GM08714 (cell line): Measurements from ENCODE around the gene TUBB2B.

Source experiments
- H3K4me3 ChIP-seq: fragments of 200-500 bp; sonication (Bioruptor generic); 2 replicates; pipeline ENCODE4 v1.5.1; 2014; ENCODE audit warnings: mild to moderate bottlenecking, low read length, inconsistent platforms
- ZNF274 ChIP-seq: IDR thresholded peaks from 2 replicates; pipeline ENCODE4 v1.6.1; 2012; ENCODE audit warnings: mild to moderate bottlenecking, low read depth, low read length

Gene TUBB2B

GRCh38 chr6:3214898-3215297 is 12.6 kb downstream of the TUBB2B start:
- no peak overlapping the region for H3K4me3 ChIP-seq
- no peak for TF ChIP-seq ZNF274

DNA sequence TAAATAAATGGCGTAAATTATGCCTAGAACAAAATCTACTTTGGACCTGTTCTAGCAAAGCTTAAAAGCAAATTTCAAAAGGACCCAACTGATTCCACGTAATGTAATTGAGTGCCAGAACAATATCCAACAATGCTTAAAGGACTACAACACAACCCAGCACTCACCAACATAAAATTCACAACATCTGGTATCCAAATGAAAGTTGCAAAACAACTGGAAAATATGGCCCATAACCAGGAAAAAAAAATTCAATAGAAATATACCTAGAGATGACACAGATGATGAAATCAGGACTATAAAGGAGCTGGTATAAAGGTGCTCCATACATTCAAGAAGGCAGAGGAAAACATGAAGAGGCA is 14.1 kb downstream of the TUBB2B start:
- H3K4me3 ChIP-seq = no peak overlapping the region
- TF ChIP-seq ZNF274 = no peak

DNA sequence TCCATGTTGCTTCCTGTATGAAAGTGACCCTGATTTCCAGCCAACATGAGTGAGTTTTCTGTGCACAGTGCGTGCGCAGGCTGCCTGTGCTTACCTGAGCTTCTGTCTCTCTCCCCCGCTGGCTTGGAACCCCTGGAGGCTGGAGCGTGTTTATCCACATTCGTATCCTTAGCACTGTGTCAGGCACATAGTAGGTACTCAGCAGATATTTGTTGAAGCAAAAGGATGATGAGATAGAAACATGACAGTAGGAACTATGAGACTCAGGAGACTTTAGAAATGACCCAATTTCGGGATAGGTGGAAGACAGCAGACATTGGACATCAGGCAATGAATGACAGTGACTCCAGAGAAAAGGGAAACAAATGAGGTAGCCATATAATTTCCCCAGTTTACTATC is 15.2 kb downstream of the TUBB2B start:
- no peak overlapping the region for H3K4me3 ChIP-seq
- TF ChIP-seq ZNF274 = no peak

GRCh38 chr6:3211681-3212080 is 15.8 kb downstream of the TUBB2B start:
- TF ChIP-seq ZNF274 = no peak
- no peak overlapping the region for H3K4me3 ChIP-seq

DNA sequence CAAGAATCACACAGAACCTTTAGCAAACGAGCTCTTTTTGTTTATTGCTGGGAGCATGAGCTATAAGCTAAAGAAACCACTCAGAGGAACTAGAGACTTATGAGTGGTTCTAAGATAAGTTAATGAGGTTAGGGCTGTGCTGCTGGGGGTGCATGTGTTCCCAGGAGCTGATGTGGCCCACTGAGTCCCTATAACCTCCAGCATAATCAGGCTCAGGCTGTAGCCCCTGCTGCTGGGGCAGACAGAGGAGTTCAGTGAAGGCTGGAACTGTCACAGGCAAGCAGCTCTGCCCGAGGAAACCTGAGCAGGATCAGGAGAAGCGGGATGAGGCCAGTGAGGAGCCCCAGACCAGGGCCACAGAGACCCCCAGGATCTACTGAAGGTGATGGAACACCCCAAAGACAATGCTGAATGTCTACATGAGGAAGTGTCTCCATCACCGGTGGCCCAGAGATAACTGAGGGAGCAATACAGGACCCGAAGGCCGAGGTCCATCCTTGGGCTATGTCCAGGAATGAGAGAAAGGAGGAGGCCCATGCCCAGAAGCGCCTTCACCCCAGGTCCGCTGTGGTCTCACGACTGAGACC is 17.3 kb downstream of the TUBB2B start:
- no peak overlapping the region for H3K4me3 ChIP-seq
- no peak for TF ChIP-seq ZNF274

DNA sequence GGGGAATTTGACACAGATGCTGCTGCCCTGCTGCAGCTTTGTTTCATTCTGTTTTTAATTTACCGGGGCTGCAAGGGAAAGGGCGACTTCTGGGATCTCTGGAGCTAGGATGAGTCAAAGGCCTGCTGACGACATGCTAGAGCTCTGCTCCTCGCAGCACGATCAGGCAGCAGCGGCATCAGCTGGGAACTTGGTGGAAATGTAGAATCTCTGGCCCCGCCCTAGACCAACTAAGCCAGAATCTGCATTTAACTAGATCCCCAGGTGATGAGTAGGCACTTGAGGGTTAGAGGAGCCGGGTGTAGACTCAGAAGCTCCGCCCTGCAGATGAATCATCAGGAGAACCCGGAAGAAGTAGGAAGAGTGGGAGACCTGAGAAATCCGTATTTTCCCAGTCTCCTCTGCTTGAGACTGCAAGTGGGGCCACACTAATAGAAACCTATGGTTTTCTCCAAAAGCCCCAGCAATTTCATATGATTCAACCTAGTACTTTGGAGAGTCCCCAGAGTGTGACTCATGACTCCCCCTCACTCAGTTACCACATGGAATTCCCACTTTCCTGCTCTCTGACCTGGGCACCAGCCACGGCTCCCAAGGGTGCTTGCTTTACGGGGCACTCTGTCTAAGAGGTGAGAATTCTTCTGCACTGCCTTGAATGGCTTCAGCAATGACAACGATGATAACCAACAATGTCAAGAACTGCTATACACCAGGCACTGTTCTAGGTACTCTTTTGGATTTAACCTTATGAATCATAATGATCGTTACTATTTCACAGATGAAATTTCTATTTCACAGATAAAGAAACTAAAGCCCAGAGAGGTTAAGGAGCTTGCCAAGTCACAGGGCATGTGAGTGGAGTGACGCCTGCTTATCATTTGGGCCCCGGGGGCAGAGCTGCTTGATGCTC is 18.1 kb downstream of the TUBB2B start:
- no peak for TF ChIP-seq ZNF274
- no peak overlapping the region for H3K4me3 ChIP-seq

DNA sequence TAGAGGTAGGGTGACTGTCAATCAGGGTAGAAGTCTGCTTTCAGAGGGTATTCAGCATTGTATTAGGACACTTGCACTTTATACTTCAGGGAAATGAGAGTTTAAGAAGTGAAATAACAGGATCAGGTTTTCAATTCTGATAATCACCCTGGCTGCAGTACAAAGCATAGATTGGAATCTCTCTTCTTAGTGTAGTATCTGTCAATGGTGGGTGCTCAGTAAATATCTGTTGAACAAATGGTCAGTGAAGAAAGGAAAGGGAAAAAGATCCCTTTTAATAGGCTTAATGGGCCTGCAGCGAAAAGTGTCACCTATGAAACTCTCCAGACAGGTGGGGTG is 18.7 kb downstream of the TUBB2B start:
- TF ChIP-seq ZNF274 = no peak
- H3K4me3 ChIP-seq = no peak overlapping the region

DNA sequence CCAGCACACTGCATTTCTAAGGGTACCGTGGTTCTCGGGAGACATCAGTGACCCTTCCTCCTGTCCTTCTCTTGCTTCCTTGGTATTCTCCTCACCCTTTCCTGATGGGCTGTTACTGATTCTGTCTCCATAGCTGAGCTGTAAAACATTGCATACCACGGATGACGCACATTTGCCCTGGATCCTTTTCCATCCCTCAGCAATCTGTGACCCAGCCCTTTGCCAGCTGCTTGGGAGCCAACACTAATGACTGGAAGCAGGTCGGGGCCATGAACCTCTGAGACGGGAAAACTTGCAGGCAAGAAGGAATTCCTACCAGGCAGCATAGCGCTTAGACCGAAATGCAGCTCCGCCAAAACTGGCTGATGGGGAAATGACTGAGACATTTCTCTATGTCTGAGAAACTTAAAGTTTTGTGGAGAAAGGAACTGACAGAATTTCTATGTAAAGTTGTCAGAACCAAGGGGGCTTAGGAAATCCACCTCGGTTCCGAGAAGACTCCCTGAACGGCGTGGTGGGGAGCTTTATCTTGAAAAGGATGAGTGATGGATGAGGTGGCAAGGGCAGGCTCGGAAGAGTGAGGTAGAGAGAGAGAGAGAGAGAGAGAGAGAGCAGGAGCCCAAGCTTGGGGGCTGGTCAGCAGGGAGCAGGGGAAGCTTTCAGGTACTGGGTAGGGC is 19.2 kb downstream of the TUBB2B start:
- TF ChIP-seq ZNF274 = no peak
- no peak overlapping the region for H3K4me3 ChIP-seq

GRCh38 chr6:3206339-3207015 is 21.0 kb downstream of the TUBB2B start:
- no peak for TF ChIP-seq ZNF274

DNA sequence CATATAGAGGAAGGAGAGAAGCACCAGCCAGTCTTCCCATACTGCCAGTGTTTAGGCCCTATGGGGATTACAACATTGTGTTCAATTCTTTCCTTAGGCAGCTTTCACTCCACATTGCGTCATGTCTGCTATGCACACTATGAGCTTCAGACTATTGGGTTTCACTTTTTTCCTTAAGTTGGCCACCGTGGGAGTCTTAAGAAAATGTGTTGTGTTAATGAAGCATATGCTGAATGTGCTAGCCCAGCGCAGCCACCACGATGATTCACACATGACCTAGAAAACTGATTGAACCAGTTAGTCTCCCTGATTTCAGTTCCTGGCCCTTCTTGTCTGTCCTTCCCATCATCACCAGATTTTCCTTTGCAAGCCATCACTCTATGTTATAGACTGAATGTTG is 21.5 kb downstream of the TUBB2B start:
- no peak overlapping the region for H3K4me3 ChIP-seq
- no peak for TF ChIP-seq ZNF274

More at GRCh38 chr6:3206339-3207015, 21.0 kb downstream of the TUBB2B start:
- no peak overlapping the region for H3K4me3 ChIP-seq

DNA sequence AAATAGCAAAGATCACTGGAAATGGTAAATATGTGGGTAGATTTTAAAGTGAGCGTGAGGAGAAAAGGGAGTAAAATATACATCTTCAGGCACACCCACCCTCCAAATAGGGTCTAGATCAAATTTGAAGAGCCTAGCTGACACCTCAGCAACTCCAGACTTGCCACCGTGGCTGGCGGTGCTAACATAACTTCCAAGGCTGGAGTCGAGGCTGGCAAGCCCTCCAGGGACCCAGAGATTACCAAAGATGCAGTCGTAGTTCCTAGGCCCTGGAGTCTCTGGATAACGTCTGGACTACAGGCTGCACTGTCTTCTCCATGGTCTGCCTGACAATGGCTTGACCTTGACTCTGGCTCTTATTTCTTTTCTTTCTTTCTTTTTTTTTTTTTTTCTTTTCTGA is 22.5 kb downstream of the TUBB2B start:
- no peak for TF ChIP-seq ZNF274
- H3K4me3 ChIP-seq = no peak overlapping the region

DNA sequence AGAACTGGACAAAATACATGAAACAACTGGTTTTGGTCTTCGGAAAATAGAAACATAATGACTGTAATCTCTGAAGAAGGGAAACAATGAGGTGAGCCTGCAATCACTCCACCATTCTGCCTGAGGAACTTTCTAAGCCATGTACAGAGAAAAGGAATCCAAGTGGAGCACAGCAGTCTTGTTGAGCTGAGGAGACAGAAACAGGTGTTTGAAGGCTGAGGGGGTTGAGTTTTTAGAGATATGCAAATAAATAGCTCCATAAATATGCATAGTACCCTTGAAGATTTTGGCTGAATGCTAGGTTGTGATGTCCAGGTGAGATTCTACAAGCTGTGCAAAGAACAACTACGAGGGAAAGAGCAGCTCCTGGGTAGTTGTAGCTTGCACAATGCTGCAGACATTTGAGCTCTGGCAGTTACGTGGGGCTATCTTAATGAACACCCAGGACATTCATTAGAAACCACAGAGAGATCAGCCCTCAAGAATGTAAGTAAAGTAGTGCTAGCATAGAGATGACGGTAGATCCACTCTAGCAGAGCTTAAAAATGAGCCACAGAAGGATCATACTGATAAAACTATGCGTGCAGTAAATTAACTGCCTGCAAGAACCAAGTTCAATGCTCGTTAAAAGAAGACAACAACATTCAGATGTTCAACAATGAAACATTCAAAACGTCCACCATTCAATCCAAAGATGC is 24.3 kb downstream of the TUBB2B start:
- no peak for TF ChIP-seq ZNF274
- no peak overlapping the region for H3K4me3 ChIP-seq

DNA sequence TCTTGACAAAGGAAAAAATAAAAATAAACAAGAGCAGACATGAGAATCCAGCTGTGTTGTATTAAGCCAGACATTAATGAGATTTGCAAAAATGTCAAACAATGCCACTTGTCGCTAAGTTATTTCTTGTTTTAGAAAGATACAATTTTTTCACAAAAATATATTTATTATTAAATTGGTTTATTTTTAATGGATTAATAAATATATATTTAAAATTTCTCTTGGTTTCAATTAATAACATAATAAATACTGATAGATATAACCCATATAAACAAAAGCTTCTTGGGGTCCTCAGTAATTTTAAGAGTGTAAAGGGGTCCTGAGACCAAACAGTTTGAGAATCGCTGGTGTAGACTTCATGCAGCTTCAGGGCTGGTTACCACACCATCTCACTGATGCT is 26.1 kb downstream of the TUBB2B start:
- no peak overlapping the region for H3K4me3 ChIP-seq
- no peak for TF ChIP-seq ZNF274

GRCh38 chr6:3200682-3201081 is 26.8 kb downstream of the TUBB2B start:
- no peak overlapping the region for H3K4me3 ChIP-seq
- no peak for TF ChIP-seq ZNF274
